SK-N-MC (cell line): ENCODE results near the gene FANCL.

Experiments
- EZH2 ChIP-seq: fragments of 200-600 bp; sonication (generic); IDR thresholded peaks from one replicate; pipeline ENCODE4 v1.6.1; 2017; ENCODE audit warnings: antibody characterized with exemption
- POLR2AphosphoS5 ChIP-seq: IDR thresholded peaks from 2 replicates; pipeline ENCODE4 v1.6.1; 2012; ENCODE audit warnings: mild to moderate bottlenecking, low read depth, low read length, borderline replicate concordance

- no peak for TF ChIP-seq EZH2
- TF ChIP-seq POLR2AphosphoS5 = no peak
These were observed 46.7 kb downstream of the FANCL start for GRCh38 chr2:58194458-58194857.
